Liver (tissue), 9 donors: ENCODE measurements around the gene CD300H. TPM values are rescaled to one million over a fixed set of nuclear protein-coding genes. Genes with fewer than 3 reads are reported as not detected.

Source experiments
- DNase-seq: peaks from one replicate; pipeline ENCODE4 v3.0.0-alpha.2; 2017; ENCODE audit warnings: low spot score
- H3K27ac ChIP-seq, 2 donors: one replicate each; pipeline ENCODE4 v1.7.0; 2013; ENCODE audit warnings: inconsistent platforms in 2 of 2, low read length in 2 of 2, control low read depth in 1 of 2, low read depth in 1 of 2, mild to moderate bottlenecking in 1 of 2
- H3K27me3 ChIP-seq, 4 donors: one replicate each; pipeline versions ENCODE4 v1.6.1 to v1.7.0; 2013; ENCODE audit warnings: low read length in 3 of 4, inconsistent platforms in 1 of 4, mild to moderate bottlenecking in 1 of 4, moderate library complexity in 1 of 4; ENCODE audit not compliant: control insufficient read depth in 4 of 4, insufficient read depth in 4 of 4
- H3K36me3 ChIP-seq, 4 donors: one replicate each; pipeline versions ENCODE4 v1.6.1 to v1.7.0; 2013; ENCODE audit warnings: low read length in 3 of 4, mild to moderate bottlenecking in 3 of 4, low read depth in 1 of 4, moderate library complexity in 1 of 4; ENCODE audit not compliant: control insufficient read depth in 4 of 4, insufficient read depth in 3 of 4
- H3K4me1 ChIP-seq, 4 donors: one replicate each; pipeline versions ENCODE4 v1.6.1 to v1.7.0; 2013; ENCODE audit warnings: low read length in 3 of 4, mild to moderate bottlenecking in 3 of 4, moderate library complexity in 1 of 4; ENCODE audit not compliant: control insufficient read depth in 4 of 4, insufficient read depth in 4 of 4
- H3K4me3 ChIP-seq, 3 donors: one replicate each; pipeline versions ENCODE4 v1.6.1 to v1.7.0; 2013; ENCODE audit warnings: low read length in 3 of 3, control low read depth in 1 of 3, low read depth in 1 of 3, mild to moderate bottlenecking in 1 of 3
- H3K9ac ChIP-seq, 2 donors: one replicate each; pipeline ENCODE4 v1.7.0; 2013; ENCODE audit warnings: low read length in 2 of 2, mild to moderate bottlenecking in 2 of 2, moderate library complexity in 2 of 2, control low read depth in 1 of 2, low read depth in 1 of 2
- H3K9me3 ChIP-seq, 4 donors: one replicate each; pipeline versions ENCODE4 v1.6.1 to v1.7.0; 2013; ENCODE audit warnings: low read length in 3 of 4; ENCODE audit not compliant: control insufficient read depth in 4 of 4
- EGR1 ChIP-seq, 2 donors: IDR thresholded peaks; 2 replicates each; pipeline ENCODE4 v1.6.1; 2016 to 2018; ENCODE audit warnings: antibody characterized with exemption in 2 of 2, low read depth in 2 of 2
- FOXA1 ChIP-seq: IDR thresholded peaks from 2 replicates; pipeline ENCODE4 v1.6.1; 2016; ENCODE audit warnings: antibody characterized with exemption
- FOXA2 ChIP-seq: IDR thresholded peaks from 2 replicates; pipeline ENCODE4 v1.6.1; 2016; ENCODE audit warnings: antibody characterized with exemption
- GABPA ChIP-seq, 2 donors: IDR thresholded peaks in 1 of 2; conservative IDR thresholded peaks in 1 of 2; 2 replicates each; pipeline ENCODE4 v1.6.1; 2016; ENCODE audit warnings: antibody characterized with exemption in 2 of 2, mild to moderate bottlenecking in 1 of 2, moderate library complexity in 1 of 2
- HNF4A ChIP-seq, 2 donors: conservative IDR thresholded peaks; 2 replicates each; pipeline ENCODE4 v1.6.1; 2016; ENCODE audit warnings: antibody characterized with exemption in 2 of 2, mild to moderate bottlenecking in 2 of 2
- HNF4G ChIP-seq: IDR thresholded peaks from 2 replicates; pipeline ENCODE4 v1.6.1; 2016; ENCODE audit warnings: antibody characterized with exemption
- JUND ChIP-seq, 2 donors: IDR thresholded peaks; 2 replicates each; pipeline ENCODE4 v1.6.1; 2016; ENCODE audit warnings: antibody characterized with exemption in 2 of 2
- NR2F2 ChIP-seq: IDR thresholded peaks from 2 replicates; pipeline ENCODE4 v1.6.1; 2016; ENCODE audit warnings: antibody characterized with exemption
- RAD21 ChIP-seq, 2 donors: IDR thresholded peaks; 2 replicates each; pipeline ENCODE4 v1.6.1; 2016; ENCODE audit warnings: antibody characterized with exemption in 2 of 2, mild to moderate bottlenecking in 2 of 2
- RXRA ChIP-seq, 2 donors: IDR thresholded peaks; 2 replicates each; pipeline ENCODE4 v1.6.1; 2017 to 2018; ENCODE audit warnings: antibody characterized with exemption in 2 of 2, mild to moderate bottlenecking in 1 of 2
- SP1 ChIP-seq: IDR thresholded peaks from 2 replicates; pipeline ENCODE4 v1.6.1; 2018; ENCODE audit warnings: antibody characterized with exemption, mild to moderate bottlenecking
- TAF1 ChIP-seq: conservative IDR thresholded peaks from 2 replicates; pipeline ENCODE4 v1.6.1; 2016; ENCODE audit warnings: antibody characterized with exemption, mild to moderate bottlenecking
- YY1 ChIP-seq: IDR thresholded peaks from 2 replicates; pipeline ENCODE4 v1.6.1; 2016; ENCODE audit warnings: antibody characterized with exemption, mild to moderate bottlenecking
- ZBTB33 ChIP-seq: IDR thresholded peaks from 2 replicates; pipeline ENCODE4 v1.6.1; 2016; ENCODE audit warnings: antibody characterized with exemption
- WGBS: extraction: QIAGEN DNeasy Blood & Tissue Kit; methylation state at CpG from one replicate; pipeline ENCODE4 v1.1.7; 2013; 5-methylcytosine and 5-hydroxymethylcytosine counted together
- polyA plus RNA-seq, 2 donors: library from polyadenylated mRNA; stranded (reverse) in 1 of 2; unstranded in 1 of 2; fragments of 200-250 nt in 1 of 2; fragments of >200 nt in 1 of 2; fragmentation: Nextera tagmentation in 1 of 2; extraction: Ambion mirVana in 1 of 2; gene quantifications; one replicate each; pipeline versions ENCODE4 v1.2.1 to v1.2.3, GENCODE V29; 2013 to 2015
- total RNA-seq, 2 donors: library from RNA; depleted of rRNA; stranded (reverse); fragments of >200 nt; gene quantifications; one replicate each; pipeline ENCODE4 v1.2.3, GENCODE V29; 2014
- TF ChIP-seq, protein P1 (sequence below): IDR thresholded peaks from 2 replicates; pipeline ENCODE4 v1.6.1; 2016; ENCODE audit warnings: antibody characterized with exemption
- TF ChIP-seq, protein P2 (sequence below): IDR thresholded peaks from 2 replicates; pipeline ENCODE4 v1.6.1; 2016; ENCODE audit warnings: antibody characterized with exemption
- TF ChIP-seq, protein P3 (sequence below): IDR thresholded peaks from 2 replicates; pipeline ENCODE4 v1.6.1; 2016; ENCODE audit warnings: antibody characterized with exemption, mild to moderate bottlenecking
- TF ChIP-seq, protein P4 (sequence below): fragments of 150-350 bp; IDR thresholded peaks from 2 replicates; pipeline ENCODE4 v1.5.1; 2017; ENCODE audit warnings: improper control_type of control experiment, low read depth, low read length; ENCODE audit not compliant: missing input control
- donor health status: healthy.
- donor health status: healthy.
- donor health status: healthy.
- donor health status: healthy.
- donor health status: healthy.

The CD300H gene
- total and polyA plus RNA-seq, 4 donors = 0.47 TPM; not detected in 3

- no peaks in the 10 kb centered on the region for H3K4me1 ChIP-seq
- no peak overlapping the region for H3K27ac ChIP-seq
- no peak overlapping the region for H3K9ac ChIP-seq
- no peaks in the 10 kb centered on the region for H3K36me3 ChIP-seq
- no peak overlapping the region for H3K4me3 ChIP-seq
- H3K9me3 ChIP-seq = no peaks in the 10 kb centered on the region
- DNase-seq = no peak
- H3K27me3 ChIP-seq = peaks cover 0 to 10% (median under 1%) of the 10 kb centered on the region in 4 donors
- TF ChIP-seq, protein P1, sequence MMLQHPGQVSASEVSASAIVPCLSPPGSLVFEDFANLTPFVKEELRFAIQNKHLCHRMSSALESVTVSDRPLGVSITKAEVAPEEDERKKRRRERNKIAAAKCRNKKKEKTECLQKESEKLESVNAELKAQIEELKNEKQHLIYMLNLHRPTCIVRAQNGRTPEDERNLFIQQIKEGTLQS = no peak
- no peak for TF ChIP-seq JUND (IDR thresholded peaks at IDR 0.05)
- TF ChIP-seq, protein P2, sequence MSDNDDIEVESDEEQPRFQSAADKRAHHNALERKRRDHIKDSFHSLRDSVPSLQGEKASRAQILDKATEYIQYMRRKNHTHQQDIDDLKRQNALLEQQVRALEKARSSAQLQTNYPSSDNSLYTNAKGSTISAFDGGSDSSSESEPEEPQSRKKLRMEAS = no peak
- TF ChIP-seq HNF4A (conservative IDR thresholded peaks at IDR 0.05) = no peak
- TF ChIP-seq ZBTB33 = no peak
- no peak for TF ChIP-seq RXRA (IDR thresholded peaks at IDR 0.05)
- TF ChIP-seq TAF1 = no peak
- no peak for TF ChIP-seq FOXA1
- TF ChIP-seq NR2F2 = no peak
- TF ChIP-seq RAD21 (IDR thresholded peaks at IDR 0.05) = no peak
- TF ChIP-seq, protein P3, sequence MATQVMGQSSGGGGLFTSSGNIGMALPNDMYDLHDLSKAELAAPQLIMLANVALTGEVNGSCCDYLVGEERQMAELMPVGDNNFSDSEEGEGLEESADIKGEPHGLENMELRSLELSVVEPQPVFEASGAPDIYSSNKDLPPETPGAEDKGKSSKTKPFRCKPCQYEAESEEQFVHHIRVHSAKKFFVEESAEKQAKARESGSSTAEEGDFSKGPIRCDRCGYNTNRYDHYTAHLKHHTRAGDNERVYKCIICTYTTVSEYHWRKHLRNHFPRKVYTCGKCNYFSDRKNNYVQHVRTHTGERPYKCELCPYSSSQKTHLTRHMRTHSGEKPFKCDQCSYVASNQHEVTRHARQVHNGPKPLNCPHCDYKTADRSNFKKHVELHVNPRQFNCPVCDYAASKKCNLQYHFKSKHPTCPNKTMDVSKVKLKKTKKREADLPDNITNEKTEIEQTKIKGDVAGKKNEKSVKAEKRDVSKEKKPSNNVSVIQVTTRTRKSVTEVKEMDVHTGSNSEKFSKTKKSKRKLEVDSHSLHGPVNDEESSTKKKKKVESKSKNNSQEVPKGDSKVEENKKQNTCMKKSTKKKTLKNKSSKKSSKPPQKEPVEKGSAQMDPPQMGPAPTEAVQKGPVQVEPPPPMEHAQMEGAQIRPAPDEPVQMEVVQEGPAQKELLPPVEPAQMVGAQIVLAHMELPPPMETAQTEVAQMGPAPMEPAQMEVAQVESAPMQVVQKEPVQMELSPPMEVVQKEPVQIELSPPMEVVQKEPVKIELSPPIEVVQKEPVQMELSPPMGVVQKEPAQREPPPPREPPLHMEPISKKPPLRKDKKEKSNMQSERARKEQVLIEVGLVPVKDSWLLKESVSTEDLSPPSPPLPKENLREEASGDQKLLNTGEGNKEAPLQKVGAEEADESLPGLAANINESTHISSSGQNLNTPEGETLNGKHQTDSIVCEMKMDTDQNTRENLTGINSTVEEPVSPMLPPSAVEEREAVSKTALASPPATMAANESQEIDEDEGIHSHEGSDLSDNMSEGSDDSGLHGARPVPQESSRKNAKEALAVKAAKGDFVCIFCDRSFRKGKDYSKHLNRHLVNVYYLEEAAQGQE = no peak
- TF ChIP-seq HNF4G = no peak
- no peak for TF ChIP-seq SP1
- no peak for TF ChIP-seq FOXA2
- no peak for TF ChIP-seq YY1
- no peak for TF ChIP-seq GABPA (IDR thresholded peaks at IDR 0.05 in 1 of 2, conservative IDR thresholded peaks at IDR 0.05 in 1 of 2)
- no peak for TF ChIP-seq EGR1 (IDR thresholded peaks at IDR 0.05; ENCODE audit: low read depth in 2 of 2)
- TF ChIP-seq, protein P4, sequence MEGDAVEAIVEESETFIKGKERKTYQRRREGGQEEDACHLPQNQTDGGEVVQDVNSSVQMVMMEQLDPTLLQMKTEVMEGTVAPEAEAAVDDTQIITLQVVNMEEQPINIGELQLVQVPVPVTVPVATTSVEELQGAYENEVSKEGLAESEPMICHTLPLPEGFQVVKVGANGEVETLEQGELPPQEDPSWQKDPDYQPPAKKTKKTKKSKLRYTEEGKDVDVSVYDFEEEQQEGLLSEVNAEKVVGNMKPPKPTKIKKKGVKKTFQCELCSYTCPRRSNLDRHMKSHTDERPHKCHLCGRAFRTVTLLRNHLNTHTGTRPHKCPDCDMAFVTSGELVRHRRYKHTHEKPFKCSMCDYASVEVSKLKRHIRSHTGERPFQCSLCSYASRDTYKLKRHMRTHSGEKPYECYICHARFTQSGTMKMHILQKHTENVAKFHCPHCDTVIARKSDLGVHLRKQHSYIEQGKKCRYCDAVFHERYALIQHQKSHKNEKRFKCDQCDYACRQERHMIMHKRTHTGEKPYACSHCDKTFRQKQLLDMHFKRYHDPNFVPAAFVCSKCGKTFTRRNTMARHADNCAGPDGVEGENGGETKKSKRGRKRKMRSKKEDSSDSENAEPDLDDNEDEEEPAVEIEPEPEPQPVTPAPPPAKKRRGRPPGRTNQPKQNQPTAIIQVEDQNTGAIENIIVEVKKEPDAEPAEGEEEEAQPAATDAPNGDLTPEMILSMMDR = no peak
- WGBS = 57% methylated on average over 10 of the region's 10 CpGs
Measured at GRCh38 chr17:74605361-74605760, 38.1 kb upstream of the CD300H start.
